ENCODE results near the gene CCNL1.

GRCh38 chr3:157110761-157111278, 49.1 kb downstream of the CCNL1 start:
- TF ChIP-seq MXI1 (IDR thresholded peaks at IDR 0.05; ENCODE audit: borderline replicate concordance, low read depth, low read length) (no peak), ELK1 (IDR thresholded peaks at IDR 0.05; ENCODE audit: borderline replicate concordance, low read depth, low read length) (no peak), POLR2A (IDR thresholded peaks at IDR 0.05; ENCODE audit: low read depth, low read length) (no peak), CTCF (conservative IDR thresholded peaks at IDR 0.05; ENCODE audit: low read depth, low read length) (no peak), CEBPB (IDR thresholded peaks at IDR 0.05; ENCODE audit: low read depth, low read length) (no peak), RCOR1 (IDR thresholded peaks at IDR 0.05; ENCODE audit: insufficient replicate concordance, low read length) (no peak), RFX5 (IDR thresholded peaks at IDR 0.05; ENCODE audit: low read depth, low read length) (no peak), USF2 (IDR thresholded peaks at IDR 0.05; ENCODE audit: low read depth, low read length) (no peak), RAD21 (IDR thresholded peaks at IDR 0.05; ENCODE audit: low read length) (no peak), FOS (IDR thresholded peaks at IDR 0.05; ENCODE audit: low read depth, low read length) (no peak)

Measured in IMR-90 (cell line).